ENCODE data around the gene FRY.

Gene FRY

GRCh38 chr13:32016631-32017030 is 14.9 kb upstream of the FRY start:
- DNase-seq (ENCODE audit: low read depth in 2 of 2), result no peak

- DNase-seq (ENCODE audit: low read depth in 2 of 2), result no peak
Measured at GRCh38 chr13:32017474-32017873, 14.1 kb upstream of the FRY start.

GRCh38 chr13:32019612-32020233 is 11.9 kb upstream of the FRY start:
- peak; percentile 42 for DNase-seq (ENCODE audit: low read depth in 2 of 2)

GRCh38 chr13:32021785-32022184 is 9.8 kb upstream of the FRY start:
- no peak for DNase-seq (ENCODE audit: low read depth in 2 of 2)

GRCh38 chr13:32022311-32022710 is 9.3 kb upstream of the FRY start:
- no peak for DNase-seq (ENCODE audit: low read depth in 2 of 2)

- no peak for DNase-seq (ENCODE audit: low read depth in 2 of 2)
Measured at GRCh38 chr13:32023096-32023495, 8.5 kb upstream of the FRY start.

- DNase-seq (ENCODE audit: low read depth in 2 of 2), result no peak
Measured at GRCh38 chr13:32023698-32024097, 7.9 kb upstream of the FRY start.

- DNase-seq (ENCODE audit: low read depth in 2 of 2), result no peak
Measured at GRCh38 chr13:32024750-32025149, 6.8 kb upstream of the FRY start.

GRCh38 chr13:32025730-32026129 is 5.8 kb upstream of the FRY start:
- no peak for DNase-seq (ENCODE audit: low read depth in 2 of 2)

- DNase-seq (ENCODE audit: low read depth in 2 of 2), result no peak
Measured at GRCh38 chr13:32026623-32027022, 5.0 kb upstream of the FRY start.

- no peak for DNase-seq (ENCODE audit: low read depth in 2 of 2)
Measured at GRCh38 chr13:32028711-32029110, 2.9 kb upstream of the FRY start.

- no peak for DNase-seq (ENCODE audit: low read depth in 2 of 2)
Measured at GRCh38 chr13:32029684-32030083, 1.9 kb upstream of the FRY start.

GRCh38 chr13:32031815-32032370 is 319 bp downstream of the FRY start:
- no peak for DNase-seq (ENCODE audit: low read depth in 2 of 2)

GRCh38 chr13:32032759-32033158 is 1.2 kb downstream of the FRY start:
- DNase-seq (ENCODE audit: low read depth in 2 of 2), result no peak

- DNase-seq (ENCODE audit: low read depth in 2 of 2), result no peak
Measured at GRCh38 chr13:32033744-32034143, 2.2 kb downstream of the FRY start.

GRCh38 chr13:32035716-32036115 is 4.1 kb downstream of the FRY start:
- DNase-seq (ENCODE audit: low read depth in 2 of 2), result no peak

- DNase-seq (ENCODE audit: low read depth in 2 of 2), result no peak
Measured at GRCh38 chr13:32036126-32036695, 4.6 kb downstream of the FRY start.

GRCh38 chr13:32036757-32037156 is 5.2 kb downstream of the FRY start:
- DNase-seq (ENCODE audit: low read depth in 2 of 2), result no peak

- no peak for DNase-seq (ENCODE audit: low read depth in 2 of 2)
Measured at GRCh38 chr13:32037471-32037870, 5.9 kb downstream of the FRY start.

GRCh38 chr13:32038343-32038742 is 6.8 kb downstream of the FRY start:
- no peak for DNase-seq (ENCODE audit: low read depth in 2 of 2)

- no peak for DNase-seq (ENCODE audit: low read depth in 2 of 2)
Measured at GRCh38 chr13:32039056-32039455, 7.5 kb downstream of the FRY start.

- no peak for DNase-seq (ENCODE audit: low read depth in 2 of 2)
Measured at GRCh38 chr13:32039528-32039927, 8.0 kb downstream of the FRY start.

GRCh38 chr13:32040052-32040642 is 8.6 kb downstream of the FRY start:
- no peak for DNase-seq (ENCODE audit: low read depth in 2 of 2)

All from fibroblast of skin of left biceps (primary cell).